Thymus (tissue), 11 donors: ENCODE results near the gene RALGAPB. TPM values are rescaled to one million over a fixed set of nuclear protein-coding genes. Genes with fewer than 3 reads are reported as not detected.

Experiments
- DNase-seq, 9 donors: peaks; one replicate each; pipeline ENCODE4 v3.0.0-alpha.2; 2013; ENCODE audit warnings: low spot score in 9 of 9, low read depth in 6 of 9, missing footprints in 1 of 9
- H3K27ac ChIP-seq, 2 donors: one replicate each; pipeline ENCODE4 v1.5.1; 2013; ENCODE audit warnings: control low read depth in 1 of 2, low read depth in 1 of 2, low read length in 1 of 2, mild to moderate bottlenecking in 1 of 2, moderate library complexity in 1 of 2
- H3K27me3 ChIP-seq, 2 donors: one replicate each; pipeline ENCODE4 v1.5.1; 2013; ENCODE audit warnings: low read length in 1 of 2; ENCODE audit not compliant: control insufficient read depth in 2 of 2, insufficient read depth in 1 of 2
- H3K36me3 ChIP-seq, 2 donors: one replicate each; pipeline ENCODE4 v1.5.1; 2013; ENCODE audit warnings: low read length in 1 of 2, mild to moderate bottlenecking in 1 of 2, moderate library complexity in 1 of 2; ENCODE audit not compliant: control insufficient read depth in 2 of 2, insufficient read depth in 2 of 2
- H3K4me1 ChIP-seq, 2 donors: one replicate each; pipeline ENCODE4 v1.5.1; 2013; ENCODE audit warnings: low read length in 2 of 2; ENCODE audit not compliant: control insufficient read depth in 2 of 2, insufficient read depth in 2 of 2
- H3K4me3 ChIP-seq, 2 donors: one replicate each; pipeline ENCODE4 v1.5.1; 2013; ENCODE audit warnings: low read length in 2 of 2, control low read depth in 1 of 2, mild to moderate bottlenecking in 1 of 2
- H3K9me3 ChIP-seq, 2 donors: one replicate each; pipeline ENCODE4 v1.5.1; 2013; ENCODE audit warnings: low read length in 1 of 2, mild to moderate bottlenecking in 1 of 2; ENCODE audit not compliant: control insufficient read depth in 2 of 2, insufficient read depth in 1 of 2
- WGBS: extraction: QIAGEN DNeasy Blood & Tissue Kit; methylation state at CpG from one replicate; pipeline ENCODE4 v1.1.7; 2013; 5-methylcytosine and 5-hydroxymethylcytosine counted together
- polyA plus RNA-seq: library from polyadenylated mRNA; stranded (reverse); fragments of 200-250 nt; gene quantifications from one replicate; pipeline ENCODE4 v1.2.3, GENCODE V29; 2013
- total RNA-seq: library from RNA; stranded (reverse); fragments of 120-200 nt; gene quantifications from one replicate; pipeline ENCODE4 v1.2.4, GENCODE V29; 2013
- donor health status: healthy.

RALGAPB gene
- total and polyA plus RNA-seq, 2 donors: 14.4 to 15.2 TPM

DNA sequence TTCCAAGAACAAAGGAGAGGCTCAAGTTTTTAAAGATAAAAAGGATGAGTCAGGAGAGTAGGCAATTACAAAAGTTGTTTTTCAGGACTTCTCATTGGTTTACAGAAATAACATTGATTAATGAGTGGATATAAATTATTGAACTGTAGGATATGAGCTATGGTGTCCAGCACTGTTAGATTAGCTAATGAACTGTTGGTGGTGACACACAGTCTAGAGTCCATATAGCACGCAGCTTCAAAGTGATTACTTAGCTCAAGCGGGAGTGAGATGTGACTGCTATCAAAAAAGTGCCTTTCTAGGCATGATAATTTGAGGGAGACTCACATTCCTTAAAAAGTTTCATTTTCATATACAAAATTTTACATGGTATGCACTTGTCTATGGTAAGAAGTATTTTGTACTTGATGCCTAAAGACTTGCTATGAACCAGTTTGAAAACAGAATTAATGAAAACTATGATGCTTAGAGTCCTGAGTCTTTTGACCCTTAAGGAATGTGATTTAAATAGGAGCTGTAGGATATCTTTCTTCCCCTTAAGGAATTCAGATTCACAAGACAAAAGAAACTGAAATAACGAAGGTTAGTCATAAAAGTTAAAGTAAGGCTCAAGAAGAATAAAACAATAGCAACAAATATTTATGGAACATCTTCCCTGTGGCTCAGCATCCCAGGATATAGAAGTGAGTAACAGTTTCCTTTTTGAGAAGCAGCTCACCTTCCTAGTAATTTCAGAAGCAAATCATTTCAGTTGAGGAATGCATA lies 86.1 kb downstream of the RALGAPB start:
- whole genome bisulfite sequencing: 98% methylated on average over 3 of the region's 3 CpGs

DNA sequence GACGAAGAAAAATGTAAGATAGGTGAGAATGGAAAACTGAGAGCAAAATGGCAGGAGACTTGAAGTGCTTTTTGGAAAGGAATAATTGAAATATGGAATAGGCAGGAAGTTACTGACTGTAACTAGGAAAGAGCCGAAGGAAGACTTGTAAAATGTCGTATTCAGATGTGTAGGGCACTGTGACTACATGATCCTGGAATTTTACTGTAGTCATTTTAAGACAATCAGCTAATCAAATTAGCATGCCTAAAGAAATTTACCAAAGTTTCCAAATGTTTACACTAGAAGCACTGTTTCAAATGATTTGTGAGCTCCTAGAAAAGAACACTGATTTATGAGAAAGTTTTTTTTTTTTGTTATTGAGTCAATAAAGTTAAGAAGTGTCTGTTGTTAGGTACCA lies 87.1 kb downstream of the RALGAPB start:
- peaks cover 20 to 36% of the 10 kb centered on the region in 2 donors for H3K36me3 ChIP-seq
- no peak overlapping the region for H3K4me3 ChIP-seq
- WGBS: 97% methylated on average over 3 of the region's 3 CpGs
- H3K9me3 ChIP-seq: no peaks in the 10 kb centered on the region
- no peaks in the 10 kb centered on the region for H3K4me1 ChIP-seq
- H3K27ac ChIP-seq: no peak overlapping the region
- H3K27me3 ChIP-seq: no peaks in the 10 kb centered on the region
- DNase-seq: no peak

More for the DNA sequence above, 86.1 kb downstream of the RALGAPB start:
- no peaks in the 10 kb centered on the region for H3K27me3 ChIP-seq
- DNase-seq: no peak
- H3K4me3 ChIP-seq: no peak overlapping the region
- peaks cover 22 to 45% of the 10 kb centered on the region in 2 donors for H3K36me3 ChIP-seq
- no peaks in the 10 kb centered on the region for H3K4me1 ChIP-seq
- no peak overlapping the region for H3K27ac ChIP-seq
- no peaks in the 10 kb centered on the region for H3K9me3 ChIP-seq

DNA sequence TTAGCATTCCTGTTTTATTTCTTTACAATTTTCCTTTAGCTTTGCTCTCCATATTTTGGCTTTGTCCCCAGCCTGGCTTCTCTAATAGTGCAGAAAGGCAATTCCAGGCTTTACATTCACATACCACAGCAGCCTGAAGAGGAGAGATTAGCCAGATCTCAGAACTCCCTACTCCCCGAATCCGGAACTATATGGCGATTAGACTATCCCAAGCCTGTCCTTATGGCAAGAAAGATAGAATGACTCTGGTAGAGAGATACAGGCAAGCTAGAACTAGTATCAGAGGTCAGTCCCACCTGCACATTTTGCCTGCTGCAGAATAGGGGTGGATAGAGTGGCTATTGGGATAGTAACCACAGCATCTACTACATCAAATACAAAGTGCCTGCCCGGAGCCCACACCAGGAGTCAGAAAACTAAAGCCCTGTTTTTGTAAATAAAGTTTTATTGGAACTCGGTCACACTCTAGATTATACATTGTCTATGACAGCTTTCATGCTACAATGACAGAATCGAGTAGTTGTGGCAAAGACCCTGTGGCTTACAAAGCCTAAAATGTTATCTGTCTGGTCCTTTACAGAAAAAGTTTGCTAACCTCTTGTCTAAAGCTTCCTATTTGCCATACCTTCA lies 91.3 kb downstream of the RALGAPB start:
- no peaks in the 10 kb centered on the region for H3K27me3 ChIP-seq
- H3K4me3 ChIP-seq: no peak overlapping the region
- H3K36me3 ChIP-seq: peaks cover 17 to 34% of the 10 kb centered on the region in 2 donors
- DNase-seq: no peak
- H3K27ac ChIP-seq: no peak overlapping the region
- H3K4me1 ChIP-seq: no peaks in the 10 kb centered on the region
- no peaks in the 10 kb centered on the region for H3K9me3 ChIP-seq
- 99% methylated on average over 6 of the region's 6 CpGs for WGBS

DNA sequence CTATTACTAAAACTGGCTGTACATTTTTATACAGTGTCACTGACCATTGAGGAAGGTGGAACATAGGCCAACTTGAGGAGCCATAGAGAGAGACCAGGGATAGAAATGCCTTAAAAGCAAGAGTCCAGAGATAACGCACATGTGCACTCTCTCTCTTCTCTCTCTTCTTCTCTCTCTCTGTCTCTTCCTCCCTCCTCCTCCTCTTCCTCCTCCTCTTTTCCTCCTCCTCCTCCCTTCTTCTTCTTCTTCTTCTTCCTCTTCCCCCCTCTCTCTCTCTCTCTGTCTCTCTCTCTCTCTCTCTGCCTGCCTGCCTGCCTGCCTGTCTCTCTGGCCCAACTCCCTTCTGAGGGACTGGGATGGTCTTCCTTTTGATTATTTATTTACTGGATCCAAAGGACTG lies 92.0 kb downstream of the RALGAPB start:
- Histone ChIP-seq H3K27ac (no peak overlapping the region), H3K9me3 (no peaks in the 10 kb centered on the region), H3K4me1 (no peaks in the 10 kb centered on the region), H3K27me3 (no peaks in the 10 kb centered on the region), H3K36me3 (peaks cover 18 to 34% of the 10 kb centered on the region in 2 donors), H3K4me3 (no peak overlapping the region)
- WGBS: 94% methylated on average over 1 of the region's 1 CpG
- DNase-seq: no peak

DNA sequence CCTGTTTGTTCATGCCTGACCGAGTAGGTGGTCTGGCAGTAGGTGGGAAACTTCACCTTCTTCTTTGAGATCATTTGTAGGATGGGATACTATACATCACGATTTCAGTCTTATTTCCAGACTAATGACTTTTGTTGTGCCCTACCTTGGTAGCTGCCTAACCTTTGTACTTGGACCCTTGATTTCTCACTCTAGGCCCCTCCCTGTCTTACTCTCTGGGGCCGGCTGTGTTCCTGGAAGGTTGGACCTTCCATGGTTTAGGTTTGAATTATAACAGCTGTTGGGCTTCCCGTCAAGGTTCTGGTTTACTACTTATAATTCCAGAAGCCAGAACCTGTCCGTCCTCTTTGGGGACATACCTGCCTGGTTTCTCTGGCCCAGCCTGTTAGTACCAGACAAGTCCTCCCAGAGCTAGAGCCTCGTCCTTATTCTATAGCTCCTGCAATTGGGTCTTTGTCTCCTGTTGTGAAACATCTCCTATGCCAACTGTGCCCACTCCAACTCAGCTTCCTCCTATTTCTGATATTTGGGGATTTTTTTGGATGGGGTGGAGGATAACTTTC lies 93.5 kb downstream of the RALGAPB start:
- DNase-seq: no peak
- no peaks in the 10 kb centered on the region for H3K4me1 ChIP-seq
- peaks cover 17 to 36% of the 10 kb centered on the region in 2 donors for H3K36me3 ChIP-seq
- H3K27me3 ChIP-seq: no peaks in the 10 kb centered on the region
- no peak overlapping the region for H3K27ac ChIP-seq
- H3K9me3 ChIP-seq: no peaks in the 10 kb centered on the region
- WGBS: 98% methylated on average over 6 of the region's 6 CpGs
- H3K4me3 ChIP-seq: no peak overlapping the region

DNA sequence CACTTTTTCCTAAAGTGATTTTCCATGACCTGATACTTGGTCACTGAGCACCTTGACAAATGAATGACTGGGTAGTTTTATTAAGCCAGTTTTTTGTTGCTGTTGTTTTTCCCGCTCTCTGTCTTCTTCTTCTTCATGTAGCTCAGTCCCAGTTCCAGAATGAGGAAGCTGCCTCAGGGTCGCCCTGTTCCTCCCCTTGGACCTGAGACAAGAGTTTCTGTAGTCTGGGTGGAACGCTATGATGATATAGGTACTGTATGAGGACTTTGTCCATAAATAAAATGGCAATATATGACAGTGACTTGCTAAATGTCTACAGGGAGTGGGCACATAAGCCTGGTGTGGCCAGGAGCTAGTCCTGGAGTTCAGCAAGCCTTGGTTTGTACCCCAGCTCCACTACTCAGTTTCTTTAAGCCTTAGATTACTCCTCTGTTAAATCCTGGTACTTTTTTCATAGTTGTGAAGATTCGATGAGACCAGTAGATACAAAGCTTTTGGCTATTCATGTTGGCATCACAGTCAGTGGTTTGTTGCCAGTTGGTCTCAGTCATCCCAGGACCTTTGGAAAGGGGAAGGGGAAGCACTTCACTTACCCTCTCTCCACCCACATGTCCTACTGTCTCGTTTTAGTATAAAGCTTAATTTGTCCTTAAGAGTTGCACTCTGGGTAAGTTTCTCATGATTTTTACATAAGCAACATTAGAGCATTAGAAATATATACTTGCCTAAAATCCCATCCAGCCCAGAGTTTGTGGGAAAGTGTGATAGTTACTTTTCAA lies 97.3 kb downstream of the RALGAPB start:
- no peak for DNase-seq
- Histone ChIP-seq H3K27me3 (no peaks in the 10 kb centered on the region), H3K4me1 (no peaks in the 10 kb centered on the region), H3K36me3 (peaks cover 23 to 48% of the 10 kb centered on the region in 2 donors), H3K9me3 (no peaks in the 10 kb centered on the region), H3K4me3 (no peak overlapping the region), H3K27ac (no peak overlapping the region)
- WGBS: 87% methylated on average over 5 of the region's 5 CpGs

DNA sequence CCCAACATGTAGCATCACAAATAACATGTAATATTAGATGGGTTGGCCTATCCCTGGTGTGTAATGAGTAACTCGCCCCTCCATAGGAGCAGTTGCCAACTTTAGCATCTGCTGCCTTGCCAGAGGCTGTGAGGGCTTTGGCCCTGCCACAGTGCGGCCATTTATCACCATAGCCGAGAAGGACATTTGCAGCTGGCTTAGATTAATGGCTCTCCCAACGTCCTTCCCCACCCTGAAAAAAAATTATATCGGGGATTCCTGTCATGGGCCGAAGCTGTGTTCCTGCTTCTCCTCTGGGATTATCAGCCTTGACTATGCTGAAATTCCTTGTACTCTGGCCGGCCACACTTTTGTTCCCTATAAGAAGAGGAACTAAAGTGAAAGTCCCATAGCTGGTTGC lies 100.8 kb downstream of the RALGAPB start:
- no peaks in the 10 kb centered on the region for H3K9me3 ChIP-seq
- WGBS: 95% methylated on average over 7 of the region's 7 CpGs
- no peak for DNase-seq
- H3K27ac ChIP-seq: no peak overlapping the region
- no peaks in the 10 kb centered on the region for H3K27me3 ChIP-seq
- H3K4me3 ChIP-seq: no peak overlapping the region
- H3K36me3 ChIP-seq: peaks cover 23 to 42% of the 10 kb centered on the region in 2 donors
- no peaks in the 10 kb centered on the region for H3K4me1 ChIP-seq

DNA sequence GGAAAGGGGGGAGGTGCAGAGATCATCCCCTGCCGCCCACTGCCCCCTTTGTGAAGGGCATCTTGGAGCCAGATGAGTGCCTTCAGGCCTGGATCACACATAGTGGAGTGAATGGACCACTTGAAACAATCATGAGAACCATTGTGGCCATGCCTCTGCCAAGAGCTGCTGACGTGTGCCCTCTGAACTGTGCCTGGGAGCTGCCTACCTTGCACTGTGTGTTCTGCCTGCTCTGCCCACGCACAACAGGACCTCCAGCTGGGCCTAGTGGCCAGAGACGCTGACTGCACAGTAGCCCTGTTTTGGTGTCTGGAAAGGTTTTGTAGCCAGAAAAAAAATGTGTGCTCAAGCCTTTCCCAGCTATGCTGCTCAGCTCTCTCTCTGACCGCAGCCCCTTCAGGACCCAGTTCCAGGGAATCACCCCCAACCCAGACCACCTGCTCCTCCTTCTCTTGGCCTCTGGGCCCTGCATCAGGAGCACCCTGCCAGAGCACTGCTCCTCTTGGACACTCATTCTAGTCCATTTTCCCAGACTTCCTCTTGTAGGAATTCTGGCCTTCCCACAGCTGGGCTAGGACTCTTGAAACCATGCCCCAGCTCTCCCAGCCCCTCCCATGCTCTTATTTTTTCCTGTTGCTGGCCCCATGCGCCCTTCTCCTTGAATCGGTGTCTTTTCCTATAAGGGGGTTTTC lies 106.7 kb downstream of the RALGAPB start:
- H3K27ac ChIP-seq: no peak overlapping the region
- peaks cover 0 to 3% of the 10 kb centered on the region in 2 donors for H3K27me3 ChIP-seq
- peaks cover 3 to 16% of the 10 kb centered on the region in 2 donors for H3K36me3 ChIP-seq
- 78% methylated on average over 7 of the region's 7 CpGs for WGBS
- H3K9me3 ChIP-seq: no peaks in the 10 kb centered on the region
- DNase-seq: no peak
- H3K4me1 ChIP-seq: no peaks in the 10 kb centered on the region
- no peak overlapping the region for H3K4me3 ChIP-seq
